SK-N-MC (cell line): ENCODE measurements around the gene MUL1.

Experiments
- DNase-seq: peaks from one replicate; pipeline ENCODE4 v3.0.0-alpha.2; 2011; ENCODE audit warnings: low read depth, low spot score
- H3K27ac ChIP-seq: fragments of 200-600 bp; sonication (generic); 2 replicates; pipeline ENCODE4 v1.5.1; 2016; ENCODE audit warnings: mixed run types
- H3K36me3 ChIP-seq: fragments of 200-600 bp; sonication (generic); 2 replicates; pipeline ENCODE4 v1.6.1; 2017; ENCODE audit warnings: antibody characterized with exemption, low read length, mixed read lengths; ENCODE audit not compliant: insufficient read depth
- H3K4me3 ChIP-seq: fragments of 200-600 bp; sonication (generic); 2 replicates; pipeline ENCODE4 v1.5.1; 2016
- H3K9ac ChIP-seq: fragments of 200-600 bp; sonication (generic); 2 replicates; pipeline ENCODE4 v1.8.0; 2017; ENCODE audit warnings: mixed run types, mixed read lengths; ENCODE audit not compliant: insufficient read length
- H3K9me3 ChIP-seq: fragments of 200-600 bp; sonication (generic); 2 replicates; pipeline ENCODE4 v1.6.1; 2017; ENCODE audit warnings: low read depth, mild to moderate bottlenecking, antibody characterized with exemption, low read length, moderate library complexity, mixed read lengths
- EZH2 ChIP-seq: fragments of 200-600 bp; sonication (generic); IDR thresholded peaks from one replicate; pipeline ENCODE4 v1.6.1; 2017; ENCODE audit warnings: antibody characterized with exemption
- FOXP2 ChIP-seq: optimal IDR thresholded peaks from 2 replicates; pipeline ENCODE3; 2011; ENCODE audit warnings: mild to moderate bottlenecking, moderate library complexity; ENCODE audit not compliant: insufficient read depth; ENCODE audit errors: extremely low read length, control extremely low read depth
- POLR2AphosphoS5 ChIP-seq: IDR thresholded peaks from 2 replicates; pipeline ENCODE4 v1.6.1; 2012; ENCODE audit warnings: mild to moderate bottlenecking, low read depth, low read length, borderline replicate concordance

The MUL1 gene

DNA sequence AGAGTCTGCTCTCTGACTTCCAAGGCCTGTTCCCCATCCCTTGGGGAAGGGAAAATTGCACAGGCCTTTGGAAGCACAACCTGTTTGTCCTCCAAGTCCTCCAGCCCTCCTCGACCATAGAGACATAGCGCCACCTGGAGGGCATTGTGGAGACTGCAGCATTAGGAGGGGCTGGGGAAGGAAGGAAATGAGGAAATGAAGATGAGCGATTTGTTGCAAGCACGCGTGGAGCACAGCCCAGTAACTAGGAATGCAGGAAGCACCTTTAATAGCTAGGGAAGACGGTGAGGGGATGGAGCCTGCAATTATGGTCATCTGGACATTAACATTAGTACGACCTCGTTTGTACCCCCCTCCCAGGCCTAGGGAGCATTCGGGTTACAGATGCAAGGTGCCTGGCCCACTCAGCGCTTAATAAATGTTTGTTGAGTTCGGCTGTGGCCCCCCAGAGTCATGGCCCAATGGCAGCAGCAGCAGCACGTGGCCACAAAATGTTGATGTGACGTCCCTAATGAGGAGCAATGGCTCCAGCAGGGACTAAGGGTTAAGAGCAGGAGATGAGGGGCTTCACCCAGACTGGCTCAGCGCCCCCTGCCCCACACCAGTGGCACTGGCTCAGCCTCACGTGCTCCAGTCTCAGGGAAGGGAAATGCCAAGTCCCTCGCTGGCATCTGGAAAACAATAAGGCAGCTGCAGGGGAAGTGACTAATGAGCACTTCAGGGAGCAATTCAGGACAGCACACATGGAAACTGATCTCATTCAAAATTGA, 13.9 kb downstream of the MUL1 start:
- Histone ChIP-seq H3K9me3 (no peaks in the 10 kb centered on the region), H3K4me3 (peak overlapping the region; percentile 66), H3K36me3 (no peaks in the 10 kb centered on the region), H3K9ac (no peak overlapping the region), H3K27ac (no peak overlapping the region)
- no peak for TF ChIP-seq POLR2AphosphoS5
- TF ChIP-seq FOXP2: no peak
- TF ChIP-seq EZH2: no peak
- peak; percentile 39 for DNase-seq

DNA sequence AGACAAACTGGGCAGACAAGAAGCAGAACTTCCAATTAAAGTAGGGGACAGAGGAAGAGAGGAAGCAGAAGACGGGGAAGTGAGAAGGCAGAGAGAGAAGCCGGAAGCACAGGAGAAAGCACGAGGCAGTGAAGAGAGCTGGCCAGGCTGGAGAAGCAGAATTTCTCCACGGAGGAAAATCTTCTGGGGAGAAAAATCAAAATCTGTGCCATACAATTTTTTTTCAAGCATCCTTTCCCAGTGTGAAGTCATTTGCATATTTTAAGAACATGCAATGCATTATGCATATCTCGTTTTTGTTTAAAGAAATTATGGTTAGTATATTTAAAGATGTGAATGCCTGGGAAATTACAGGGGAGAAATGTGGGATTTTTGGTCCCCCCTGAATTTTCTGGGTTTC, 14.6 kb downstream of the MUL1 start:
- no peak overlapping the region for H3K9ac ChIP-seq
- H3K36me3 ChIP-seq: no peaks in the 10 kb centered on the region
- DNase-seq: no peak
- H3K4me3 ChIP-seq: no peak overlapping the region
- TF ChIP-seq FOXP2 (no peak), EZH2 (no peak), POLR2AphosphoS5 (no peak)
- no peaks in the 10 kb centered on the region for H3K9me3 ChIP-seq
- H3K27ac ChIP-seq: no peak overlapping the region

DNA sequence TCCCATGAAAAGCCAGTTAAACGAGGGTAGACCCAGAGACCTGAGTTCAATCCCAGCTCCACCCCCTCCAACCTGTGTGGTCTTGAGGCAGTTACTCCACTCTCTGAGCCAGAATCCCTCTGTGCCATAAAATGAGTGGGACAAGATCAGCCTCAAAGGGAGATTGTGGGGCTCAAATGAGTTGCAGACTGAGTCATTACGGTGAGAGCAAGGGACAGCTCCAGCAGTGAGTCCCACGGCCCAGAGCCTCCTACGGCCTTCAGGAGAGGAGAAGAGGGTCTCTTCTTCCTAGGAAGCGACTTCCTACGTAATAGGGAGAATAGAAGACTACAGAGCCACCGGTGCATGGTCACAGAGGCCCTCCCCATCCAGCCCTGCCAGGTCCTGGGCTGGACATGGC, 15.2 kb downstream of the MUL1 start:
- Histone ChIP-seq H3K4me3 (no peak overlapping the region), H3K27ac (no peak overlapping the region)
- TF ChIP-seq POLR2AphosphoS5 (no peak), EZH2 (no peak), FOXP2 (no peak)

DNA sequence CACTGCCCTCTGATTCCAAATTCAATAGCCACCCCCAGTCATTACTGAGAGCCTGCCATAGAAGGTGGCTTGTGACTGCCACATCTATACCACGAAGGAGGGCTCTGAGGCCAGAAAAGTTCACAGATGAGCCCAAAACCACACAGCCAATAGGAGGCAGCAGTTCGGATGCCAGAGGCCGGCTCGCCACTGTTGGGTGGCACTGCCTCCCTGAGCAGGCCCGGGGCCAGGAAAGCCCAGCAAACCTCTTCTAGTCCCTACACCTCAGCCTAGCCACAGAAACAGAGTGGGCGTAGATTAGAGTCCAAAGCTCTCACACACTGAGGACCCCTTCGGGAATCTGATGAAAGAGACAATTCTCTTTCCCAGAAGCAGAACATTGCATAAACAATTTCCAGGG, 16.1 kb downstream of the MUL1 start:
- H3K9me3 ChIP-seq: no peaks in the 10 kb centered on the region
- no peaks in the 10 kb centered on the region for H3K36me3 ChIP-seq
- no peak overlapping the region for H3K4me3 ChIP-seq
- DNase-seq: no peak
- H3K27ac ChIP-seq: no peak overlapping the region
- TF ChIP-seq FOXP2 (no peak), EZH2 (no peak), POLR2AphosphoS5 (no peak)
- no peak overlapping the region for H3K9ac ChIP-seq

More for the DNA sequence above, 15.2 kb downstream of the MUL1 start:
- no peak for DNase-seq
- H3K9me3 ChIP-seq: no peaks in the 10 kb centered on the region
- no peak overlapping the region for H3K9ac ChIP-seq
- no peaks in the 10 kb centered on the region for H3K36me3 ChIP-seq

DNA sequence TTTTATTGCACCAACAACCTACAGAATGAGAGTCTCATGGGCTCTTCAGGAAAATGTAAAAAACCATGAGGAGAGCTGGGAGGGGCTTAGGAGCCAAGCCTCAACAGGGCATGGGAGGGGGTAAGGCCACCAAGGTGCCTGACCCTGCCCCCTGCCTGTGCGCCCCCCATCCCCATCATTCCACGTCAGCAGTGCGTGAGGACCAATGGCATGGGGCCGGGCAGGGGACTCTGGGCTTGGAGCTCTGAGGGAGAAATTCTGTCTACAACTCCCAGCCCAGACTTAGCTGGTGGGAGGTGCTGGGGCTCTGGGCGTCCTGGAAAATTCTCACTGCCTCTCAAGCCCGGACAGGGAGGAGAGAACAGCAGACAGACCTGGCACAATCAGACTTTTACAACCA, 16.8 kb downstream of the MUL1 start:
- TF ChIP-seq FOXP2: no peak
- no peak for TF ChIP-seq POLR2AphosphoS5
- TF ChIP-seq EZH2: no peak
- Histone ChIP-seq H3K9ac (no peak overlapping the region), H3K9me3 (no peaks in the 10 kb centered on the region), H3K36me3 (no peaks in the 10 kb centered on the region), H3K4me3 (no peak overlapping the region), H3K27ac (no peak overlapping the region)
- no peak for DNase-seq

DNA sequence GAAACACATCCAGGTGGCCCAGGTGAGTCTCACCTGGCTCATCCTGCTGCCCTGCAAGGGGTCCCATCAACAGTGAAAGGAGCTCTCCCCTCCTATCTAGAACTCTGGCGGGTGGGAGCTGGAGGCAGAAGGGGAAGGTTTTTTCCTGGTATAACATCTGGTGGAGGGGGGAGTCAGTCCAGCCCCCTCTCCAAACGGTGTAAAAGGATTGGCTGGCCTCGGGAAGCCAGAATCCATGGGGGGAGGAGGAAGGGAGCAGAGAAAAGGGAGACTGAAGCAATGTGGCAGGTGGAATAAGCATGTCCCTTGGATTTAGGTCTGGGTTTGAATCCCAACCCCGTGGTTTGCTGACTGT, 20.7 kb downstream of the MUL1 start:
- no peak for DNase-seq
- no peak overlapping the region for H3K27ac ChIP-seq
- no peak for TF ChIP-seq EZH2
- TF ChIP-seq POLR2AphosphoS5: no peak
- TF ChIP-seq FOXP2: no peak
- H3K9ac ChIP-seq: no peak overlapping the region
- H3K9me3 ChIP-seq: no peaks in the 10 kb centered on the region
- no peaks in the 10 kb centered on the region for H3K36me3 ChIP-seq
- H3K4me3 ChIP-seq: no peak overlapping the region

DNA sequence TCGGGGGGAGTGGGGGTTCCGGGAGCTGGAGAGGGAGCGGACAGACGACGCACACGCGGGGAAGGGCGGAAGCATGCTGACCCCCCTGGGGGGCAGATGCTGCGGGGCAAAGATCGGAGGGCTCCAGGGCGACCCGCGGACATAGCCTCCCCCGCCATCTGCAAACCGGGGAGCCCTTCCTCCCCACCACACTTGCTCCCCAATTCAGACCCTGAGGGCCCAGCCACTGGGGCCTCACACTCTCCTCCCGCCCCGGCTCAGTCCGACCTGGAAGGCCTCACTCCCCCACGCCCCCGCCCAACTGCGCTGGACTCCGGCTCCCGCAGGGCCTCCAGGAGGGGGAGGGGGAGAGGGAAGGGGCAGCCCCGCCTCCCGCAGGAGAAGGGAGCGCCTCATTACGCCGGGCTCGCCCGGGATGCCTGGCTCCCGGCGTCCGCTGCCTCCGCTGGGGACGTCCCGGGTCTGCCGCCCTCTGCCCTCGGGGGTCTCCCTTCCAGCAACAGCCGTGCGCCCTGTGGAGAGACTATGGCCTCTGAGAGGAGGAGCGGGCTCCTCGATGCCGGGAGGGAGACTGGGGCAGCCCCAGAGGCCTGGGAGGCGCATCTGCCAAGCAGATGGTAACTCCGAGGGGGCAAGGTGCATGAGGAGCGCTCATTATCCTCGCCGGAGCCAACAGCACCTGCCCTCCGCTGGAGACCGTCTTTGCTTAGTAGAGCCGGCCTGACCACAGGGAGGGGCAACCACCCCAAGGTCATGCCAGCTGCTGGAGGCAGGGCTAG, 21.3 kb downstream of the MUL1 start:
- no peaks in the 10 kb centered on the region for H3K36me3 ChIP-seq
- TF ChIP-seq EZH2 (peak; percentile 83), POLR2AphosphoS5 (no peak)
- no peak for DNase-seq
- H3K9ac ChIP-seq: no peak overlapping the region
- H3K4me3 ChIP-seq: peak overlapping the region; percentile 74
- no peak overlapping the region for H3K27ac ChIP-seq
- no peaks in the 10 kb centered on the region for H3K9me3 ChIP-seq

DNA sequence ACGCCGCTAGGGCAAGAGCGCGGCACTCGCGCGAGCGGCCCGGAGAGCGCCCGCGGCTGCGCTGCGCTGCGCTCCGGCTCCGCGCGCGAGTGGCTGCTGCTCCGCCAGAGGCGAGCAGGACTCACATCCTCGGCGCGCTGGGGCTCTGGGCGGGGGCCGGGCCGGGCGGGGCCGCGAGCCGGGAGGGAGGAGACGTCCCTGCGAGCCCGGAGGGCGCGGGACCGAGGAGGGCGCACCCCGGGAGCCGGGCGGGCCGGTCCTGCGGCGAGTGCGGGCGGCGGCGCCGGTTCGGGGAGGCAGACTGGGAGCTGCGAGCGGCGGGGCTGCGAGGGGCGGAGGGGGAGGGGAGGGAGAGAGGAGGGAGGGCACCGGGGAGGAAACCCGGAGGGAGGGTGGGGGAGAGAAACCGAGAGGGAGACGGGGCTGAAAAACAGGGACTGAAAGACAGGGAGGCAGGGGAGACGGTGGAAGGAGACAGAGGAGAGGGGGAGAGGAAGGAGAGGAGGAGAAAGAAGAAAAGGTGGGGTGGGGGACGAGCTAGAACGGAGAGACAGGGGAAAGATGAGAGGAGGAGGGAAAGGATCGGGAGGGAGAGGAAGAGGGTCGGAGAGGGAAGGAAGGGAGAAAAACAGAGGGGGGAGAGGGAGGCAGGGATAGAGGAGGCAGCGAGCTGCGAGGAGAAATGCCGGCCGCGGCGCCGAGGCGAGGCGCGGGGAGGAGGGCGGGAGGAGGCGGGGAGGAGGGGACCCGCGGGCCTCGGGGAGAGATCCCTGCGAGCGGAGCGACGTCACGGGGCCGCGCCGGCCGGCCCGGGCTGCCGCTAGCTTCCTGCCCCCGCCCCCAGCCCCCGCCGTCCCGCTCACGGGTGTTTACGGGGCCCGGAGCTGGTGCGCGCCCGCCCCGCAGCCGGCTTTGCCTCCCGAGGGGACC, 22.2 kb downstream of the MUL1 start, which contains the start of gene CAMK2N1:
TSS of gene CAMK2N1 (minus strand) at position 684 of the 930 bp plus-strand sequence. CDS start 831 bp downstream, outside the sequence.
- H3K36me3 ChIP-seq: no peaks in the 10 kb centered on the region
- H3K9ac ChIP-seq: no peak within 1 kb of the TSS
- no peak within 1 kb of the TSS for H3K27ac ChIP-seq
- TF ChIP-seq EZH2 (no peak), FOXP2 (no peak), POLR2AphosphoS5 (no peak)
- H3K4me3 ChIP-seq: peak within 1 kb of the TSS; percentile 74
- no peaks in the 10 kb centered on the region for H3K9me3 ChIP-seq
- no peak for DNase-seq
